ENCODE measurements around the gene COL8A1. TPM values are rescaled to one million over a fixed set of nuclear protein-coding genes. Genes with fewer than 3 reads are reported as not detected.
A peak's percentile ranks its signal among the peaks of the same experiment; 100 is the strongest.

The COL8A1 gene
- total RNA-seq, 4 donors from 2014 or later, result 31.5 to 139 (median 71.4) TPM

- no peaks in the 10 kb centered on the region for H3K36me3 ChIP-seq
- no peaks in the 10 kb centered on the region for H3K9me3 ChIP-seq
- peaks cover 19 to 46% (median 38%) of the 10 kb centered on the region in 4 donors for H3K4me1 ChIP-seq
- peak overlapping the region in 1 of 4 donors; percentile 11 for H3K27ac ChIP-seq (replicated peaks in 1 of 4)
- DNase-seq (ENCODE audit: extremely low spot score), result no peak
- intact Hi-C loops (cut with DNase I), result no loop called here
- H3K27me3 ChIP-seq, result no peaks in the 10 kb centered on the region
- no peak for TF ChIP-seq POLR2A (IDR thresholded peaks at IDR 0.05; ENCODE audit: low read depth)
- TF ChIP-seq CTCF (IDR thresholded peaks at IDR 0.05), result no peak
- no peak for TF ChIP-seq POLR2AphosphoS5 (IDR thresholded peaks at IDR 0.05)
- no peak for TF ChIP-seq EP300 (IDR thresholded peaks at IDR 0.05)
- 34% methylated on average over 2 of the region's 2 CpGs for WGBS
- H3K4me3 ChIP-seq, result no peak overlapping the region
Observed at GRCh38 chr3:99757966-99758365, 119.6 kb downstream of the COL8A1 start.

- Histone ChIP-seq H3K4me1 (peaks cover 22 to 43% (median 34%) of the 10 kb centered on the region in 4 donors), H3K4me3 (no peak overlapping the region), H3K27ac (replicated peaks in 1 of 4) (peak overlapping the region in 1 of 4 donors; percentile 11), H3K9me3 (no peaks in the 10 kb centered on the region), H3K27me3 (no peaks in the 10 kb centered on the region), H3K36me3 (no peaks in the 10 kb centered on the region)
- DNase-seq (ENCODE audit: extremely low spot score), result no peak
- 80% methylated on average over 3 of the region's 3 CpGs for WGBS
- intact Hi-C loops (cut with DNase I), result no loop called here
- TF ChIP-seq EP300 (IDR thresholded peaks at IDR 0.05) (no peak), POLR2A (IDR thresholded peaks at IDR 0.05; ENCODE audit: low read depth) (no peak), POLR2AphosphoS5 (IDR thresholded peaks at IDR 0.05) (no peak), CTCF (IDR thresholded peaks at IDR 0.05) (no peak)
Observed at GRCh38 chr3:99758502-99759177, 120.2 kb downstream of the COL8A1 start.

- DNase-seq (ENCODE audit: extremely low spot score), result no peak
- WGBS, result 52% methylated on average over 1 of the region's 1 CpG
- no peak overlapping the region for H3K27ac ChIP-seq (replicated peaks in 1 of 4)
- no peaks in the 10 kb centered on the region for H3K27me3 ChIP-seq
- no peak for TF ChIP-seq POLR2A (IDR thresholded peaks at IDR 0.05; ENCODE audit: low read depth)
- no peak for TF ChIP-seq POLR2AphosphoS5 (IDR thresholded peaks at IDR 0.05)
- TF ChIP-seq CTCF (IDR thresholded peaks at IDR 0.05), result no peak
- TF ChIP-seq EP300 (IDR thresholded peaks at IDR 0.05), result no peak
- H3K9me3 ChIP-seq, result no peaks in the 10 kb centered on the region
- H3K36me3 ChIP-seq, result no peaks in the 10 kb centered on the region
- H3K4me1 ChIP-seq, result peaks cover 22 to 43% (median 34%) of the 10 kb centered on the region in 4 donors
- intact Hi-C loops (cut with DNase I), result no loop called here
- no peak overlapping the region for H3K4me3 ChIP-seq
Observed at GRCh38 chr3:99760031-99760430, 121.6 kb downstream of the COL8A1 start.

GRCh38 chr3:99760629-99761028 is 122.2 kb downstream of the COL8A1 start:
- TF ChIP-seq POLR2AphosphoS5 (IDR thresholded peaks at IDR 0.05), result no peak
- no peak for TF ChIP-seq POLR2A (IDR thresholded peaks at IDR 0.05; ENCODE audit: low read depth)
- TF ChIP-seq CTCF (IDR thresholded peaks at IDR 0.05), result no peak
- TF ChIP-seq EP300 (IDR thresholded peaks at IDR 0.05), result no peak
- Histone ChIP-seq H3K27me3 (no peaks in the 10 kb centered on the region), H3K4me1 (peaks cover 22 to 43% (median 34%) of the 10 kb centered on the region in 4 donors), H3K27ac (replicated peaks in 1 of 4) (no peak overlapping the region), H3K4me3 (no peak overlapping the region), H3K9me3 (no peaks in the 10 kb centered on the region), H3K36me3 (no peaks in the 10 kb centered on the region)
- WGBS, result 46% methylated on average over 2 of the region's 2 CpGs
- intact Hi-C loops (cut with DNase I), result no loop called here
- DNase-seq (ENCODE audit: extremely low spot score), result no peak

Measured in esophagus muscularis mucosa (tissue), 4 donors.